ENCODE data around the gene ICE2.

Gene ICE2

DNA sequence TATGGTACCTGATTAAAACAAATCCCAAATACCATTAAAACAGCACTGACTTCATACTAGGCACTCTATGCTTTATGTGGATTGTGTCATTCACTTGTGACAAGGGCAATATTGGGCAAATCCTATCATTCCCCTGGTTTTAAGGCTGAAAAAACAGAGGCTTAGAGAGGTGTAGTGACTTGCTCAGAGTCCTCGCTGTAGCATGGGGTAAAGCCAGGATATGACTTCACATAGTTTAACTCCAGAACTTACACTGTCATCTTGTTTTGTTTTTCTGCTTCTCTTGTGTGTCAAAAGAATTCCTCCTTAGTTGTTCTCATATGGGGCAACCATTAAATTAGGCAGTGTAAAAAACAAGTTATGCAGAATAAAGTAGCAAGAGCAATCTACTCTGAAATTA is 40.3 kb upstream of the ICE2 start:
- Histone ChIP-seq H2BK5ac (ENCODE audit: low read depth, low read length, poor library complexity, severe bottlenecking) (no peak overlapping the region), H3K27ac (ENCODE audit: low read length, poor library complexity, severe bottlenecking) (no peak overlapping the region), H3K27me3 (ENCODE audit: control insufficient read depth in 1 of 2, insufficient read depth in 1 of 2, low read length in 2 of 2) (no peaks in the 10 kb centered on the region), H3K4ac (ENCODE audit: low read depth in 1 of 2, low read length in 2 of 2) (no peak overlapping the region), H2BK15ac (ENCODE audit: low read depth, poor library complexity, severe bottlenecking) (no peak overlapping the region), H2AK5ac (ENCODE audit: low read length, severe bottlenecking) (no peak overlapping the region), H2BK12ac (ENCODE audit: low read length in 2 of 2) (no peak overlapping the region), H3K18ac (ENCODE audit: low read depth in 1 of 2, low read length in 2 of 2) (no peak overlapping the region), H4K8ac (ENCODE audit: low read length) (no peak overlapping the region), H3K79me1 (replicated peaks; ENCODE audit: low read length, poor library complexity, severe bottlenecking) (no peaks in the 10 kb centered on the region), H3K14ac (ENCODE audit: low read length in 2 of 2) (no peak overlapping the region), H3K4me3 (ENCODE audit: insufficient read depth in 1 of 2, low read depth in 1 of 2, low read length in 2 of 2) (no peak overlapping the region), H3K4me2 (ENCODE audit: low read length, poor library complexity, severe bottlenecking) (no peak overlapping the region), H3K36me3 (ENCODE audit: control insufficient read depth in 1 of 2, insufficient read depth in 2 of 2, low read depth in 1 of 2, low read length in 2 of 2) (peaks cover 0 to 6% of the 10 kb centered on the region in 2 experiments), H2AFZ (ENCODE audit: low read depth, low read length) (no peak overlapping the region), H3K9ac (ENCODE audit: low read length) (peak overlapping the region; percentile 9), H3K4me1 (ENCODE audit: control insufficient read depth, insufficient read depth, low read depth, low read length) (no peaks in the 10 kb centered on the region), H4K91ac (ENCODE audit: low read length) (no peak overlapping the region), H2BK120ac (ENCODE audit: low read depth, low read length) (no peak overlapping the region), H3K23ac (ENCODE audit: low read length in 2 of 2) (no peak overlapping the region), H3K9me3 (ENCODE audit: control insufficient read depth, low read length) (no peaks in the 10 kb centered on the region)
- WGBS = 60% methylated on average over 1 of the region's 1 CpG
- no peak for DNase-seq

DNA sequence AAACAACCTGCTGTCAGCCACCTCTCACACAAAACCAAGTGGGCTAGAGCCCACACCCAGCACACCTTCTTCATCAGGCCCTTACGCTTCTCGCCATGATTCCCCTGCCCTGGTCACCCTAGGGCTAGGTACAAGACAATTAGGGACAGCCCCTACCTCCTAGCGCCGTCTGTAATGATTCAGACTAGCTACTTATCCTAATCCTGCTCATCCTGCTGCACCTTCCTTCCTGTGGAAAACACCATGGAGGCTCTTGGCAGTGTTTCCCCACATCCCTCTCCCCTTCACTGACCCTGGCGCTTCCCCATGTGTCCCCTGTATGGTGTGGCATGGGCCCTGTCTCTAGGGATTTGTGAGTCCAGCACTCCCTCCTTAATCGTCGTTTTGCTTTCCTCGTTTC is 39.6 kb upstream of the ICE2 start:
- peaks cover 0 to 13% of the 10 kb centered on the region in 2 experiments for H3K36me3 ChIP-seq (ENCODE audit: control insufficient read depth in 1 of 2, insufficient read depth in 2 of 2, low read depth in 1 of 2, low read length in 2 of 2)
- no peak overlapping the region for H3K14ac ChIP-seq (ENCODE audit: low read length in 2 of 2)
- H2BK15ac ChIP-seq (ENCODE audit: low read depth, poor library complexity, severe bottlenecking) = no peak overlapping the region
- no peak overlapping the region for H3K18ac ChIP-seq (ENCODE audit: low read depth in 1 of 2, low read length in 2 of 2)
- no peak overlapping the region for H2BK5ac ChIP-seq (ENCODE audit: low read depth, low read length, poor library complexity, severe bottlenecking)
- no peak overlapping the region for H2BK120ac ChIP-seq (ENCODE audit: low read depth, low read length)
- DNase-seq = no peak
- H3K4me3 ChIP-seq (ENCODE audit: insufficient read depth in 1 of 2, low read depth in 1 of 2, low read length in 2 of 2) = no peak overlapping the region
- no peak overlapping the region for H2AK5ac ChIP-seq (ENCODE audit: low read length, severe bottlenecking)
- H3K79me1 ChIP-seq (replicated peaks; ENCODE audit: low read length, poor library complexity, severe bottlenecking) = no peaks in the 10 kb centered on the region
- 89% methylated on average over 6 of the region's 8 CpGs for WGBS
- no peak overlapping the region for H3K23ac ChIP-seq (ENCODE audit: low read length in 2 of 2)
- H3K4ac ChIP-seq (ENCODE audit: low read depth in 1 of 2, low read length in 2 of 2) = no peak overlapping the region
- no peak overlapping the region for H4K8ac ChIP-seq (ENCODE audit: low read length)
- H3K27me3 ChIP-seq (ENCODE audit: control insufficient read depth in 1 of 2, insufficient read depth in 1 of 2, low read length in 2 of 2) = no peaks in the 10 kb centered on the region
- no peak overlapping the region for H2BK12ac ChIP-seq (ENCODE audit: low read length in 2 of 2)
- no peak overlapping the region for H3K27ac ChIP-seq (ENCODE audit: low read length, poor library complexity, severe bottlenecking)
- no peaks in the 10 kb centered on the region for H3K9me3 ChIP-seq (ENCODE audit: control insufficient read depth, low read length)
- no peak overlapping the region for H3K4me2 ChIP-seq (ENCODE audit: low read length, poor library complexity, severe bottlenecking)
- no peak overlapping the region for H3K9ac ChIP-seq (ENCODE audit: low read length)
- no peak overlapping the region for H2AFZ ChIP-seq (ENCODE audit: low read depth, low read length)
- no peak overlapping the region for H4K91ac ChIP-seq (ENCODE audit: low read length)
- H3K4me1 ChIP-seq (ENCODE audit: control insufficient read depth, insufficient read depth, low read depth, low read length) = no peaks in the 10 kb centered on the region

DNA sequence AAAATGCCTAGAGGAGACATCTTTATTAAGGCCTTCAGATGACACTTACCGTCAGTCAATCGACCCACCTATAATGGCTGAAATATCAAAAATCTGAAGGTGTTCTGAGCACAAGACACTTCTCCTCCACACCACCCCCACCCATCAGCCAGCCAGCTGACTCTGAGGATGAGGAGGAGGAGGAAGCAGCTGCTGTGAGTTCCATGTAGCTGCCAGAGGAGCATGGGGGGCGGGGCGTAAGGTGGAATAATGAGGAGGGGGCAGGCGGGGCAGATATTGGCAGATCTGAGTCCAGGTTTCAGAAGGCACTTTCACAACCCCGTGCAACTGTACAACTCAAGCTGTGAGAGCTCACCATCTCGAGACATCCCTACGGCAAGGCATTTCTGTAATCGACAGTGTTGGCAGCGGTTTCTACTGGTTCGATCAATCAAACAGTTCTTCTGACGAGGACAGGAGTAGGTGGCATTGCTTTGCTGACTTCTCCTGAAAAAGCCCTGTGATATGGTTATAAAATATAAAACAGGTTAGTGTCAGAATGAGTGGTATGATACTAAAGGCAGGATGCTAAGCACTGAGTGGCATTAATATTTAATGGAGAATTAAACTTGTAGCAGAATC is 35.4 kb upstream of the ICE2 start:
- Histone ChIP-seq H3K23ac (ENCODE audit: low read length in 2 of 2) (no peak overlapping the region), H3K14ac (ENCODE audit: low read length in 2 of 2) (no peak overlapping the region), H3K79me1 (replicated peaks; ENCODE audit: low read length, poor library complexity, severe bottlenecking) (no peaks in the 10 kb centered on the region), H3K36me3 (ENCODE audit: control insufficient read depth in 1 of 2, insufficient read depth in 2 of 2, low read depth in 1 of 2, low read length in 2 of 2) (peaks cover 0 to 38% of the 10 kb centered on the region in 2 experiments), H3K4me1 (ENCODE audit: control insufficient read depth, insufficient read depth, low read depth, low read length) (no peaks in the 10 kb centered on the region), H3K27ac (ENCODE audit: low read length, poor library complexity, severe bottlenecking) (no peak overlapping the region), H2AFZ (ENCODE audit: low read depth, low read length) (no peak overlapping the region), H2BK5ac (ENCODE audit: low read depth, low read length, poor library complexity, severe bottlenecking) (no peak overlapping the region), H3K4ac (ENCODE audit: low read depth in 1 of 2, low read length in 2 of 2) (no peak overlapping the region), H3K4me2 (ENCODE audit: low read length, poor library complexity, severe bottlenecking) (no peak overlapping the region), H2AK5ac (ENCODE audit: low read length, severe bottlenecking) (no peak overlapping the region), H3K27me3 (ENCODE audit: control insufficient read depth in 1 of 2, insufficient read depth in 1 of 2, low read length in 2 of 2) (no peaks in the 10 kb centered on the region), H3K9me3 (ENCODE audit: control insufficient read depth, low read length) (no peaks in the 10 kb centered on the region), H3K4me3 (ENCODE audit: insufficient read depth in 1 of 2, low read depth in 1 of 2, low read length in 2 of 2) (no peak overlapping the region), H2BK120ac (ENCODE audit: low read depth, low read length) (no peak overlapping the region), H4K8ac (ENCODE audit: low read length) (no peak overlapping the region), H3K9ac (ENCODE audit: low read length) (no peak overlapping the region), H4K91ac (ENCODE audit: low read length) (no peak overlapping the region), H2BK15ac (ENCODE audit: low read depth, poor library complexity, severe bottlenecking) (no peak overlapping the region), H2BK12ac (ENCODE audit: low read length in 2 of 2) (no peak overlapping the region), H3K18ac (ENCODE audit: low read depth in 1 of 2, low read length in 2 of 2) (no peak overlapping the region)
- WGBS = 93% methylated on average over 10 of the region's 12 CpGs
- no peak for DNase-seq

DNA sequence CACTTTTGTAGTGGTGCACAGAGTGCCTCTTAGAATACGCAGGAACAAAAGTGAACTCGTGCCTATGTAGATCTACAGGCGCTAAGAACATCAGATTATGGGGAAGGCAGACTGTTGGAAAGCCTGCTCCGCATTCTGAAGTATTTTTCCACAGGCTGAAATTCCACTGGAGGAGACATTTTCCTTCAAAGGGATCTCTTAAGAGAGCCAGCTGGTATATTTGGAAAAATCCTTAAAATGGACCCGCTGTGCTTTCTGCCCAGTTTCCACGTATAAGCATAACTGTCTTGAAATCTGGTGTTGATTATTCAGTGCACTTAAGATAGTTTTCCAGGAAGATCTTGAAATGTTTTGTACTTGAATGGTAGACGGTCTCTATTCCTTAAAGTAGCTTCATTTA is 34.7 kb upstream of the ICE2 start:
- no peak overlapping the region for H3K9ac ChIP-seq (ENCODE audit: low read length)
- peaks cover 0 to 38% of the 10 kb centered on the region in 2 experiments for H3K36me3 ChIP-seq (ENCODE audit: control insufficient read depth in 1 of 2, insufficient read depth in 2 of 2, low read depth in 1 of 2, low read length in 2 of 2)
- H3K27ac ChIP-seq (ENCODE audit: low read length, poor library complexity, severe bottlenecking) = no peak overlapping the region
- no peak overlapping the region for H3K18ac ChIP-seq (ENCODE audit: low read depth in 1 of 2, low read length in 2 of 2)
- H3K4me1 ChIP-seq (ENCODE audit: control insufficient read depth, insufficient read depth, low read depth, low read length) = no peaks in the 10 kb centered on the region
- no peak overlapping the region for H4K91ac ChIP-seq (ENCODE audit: low read length)
- H4K8ac ChIP-seq (ENCODE audit: low read length) = no peak overlapping the region
- H3K9me3 ChIP-seq (ENCODE audit: control insufficient read depth, low read length) = no peaks in the 10 kb centered on the region
- H3K79me1 ChIP-seq (replicated peaks; ENCODE audit: low read length, poor library complexity, severe bottlenecking) = no peaks in the 10 kb centered on the region
- no peak overlapping the region for H3K4ac ChIP-seq (ENCODE audit: low read depth in 1 of 2, low read length in 2 of 2)
- H3K27me3 ChIP-seq (ENCODE audit: control insufficient read depth in 1 of 2, insufficient read depth in 1 of 2, low read length in 2 of 2) = no peaks in the 10 kb centered on the region
- H2BK5ac ChIP-seq (ENCODE audit: low read depth, low read length, poor library complexity, severe bottlenecking) = no peak overlapping the region
- H3K14ac ChIP-seq (ENCODE audit: low read length in 2 of 2) = no peak overlapping the region
- DNase-seq = no peak
- no peak overlapping the region for H2BK12ac ChIP-seq (ENCODE audit: low read length in 2 of 2)
- no peak overlapping the region for H3K4me2 ChIP-seq (ENCODE audit: low read length, poor library complexity, severe bottlenecking)
- H2AFZ ChIP-seq (ENCODE audit: low read depth, low read length) = no peak overlapping the region
- H3K4me3 ChIP-seq (ENCODE audit: insufficient read depth in 1 of 2, low read depth in 1 of 2, low read length in 2 of 2) = no peak overlapping the region
- no peak overlapping the region for H3K23ac ChIP-seq (ENCODE audit: low read length in 2 of 2)
- 97% methylated on average over 6 of the region's 7 CpGs for WGBS
- no peak overlapping the region for H2BK120ac ChIP-seq (ENCODE audit: low read depth, low read length)
- H2AK5ac ChIP-seq (ENCODE audit: low read length, severe bottlenecking) = no peak overlapping the region
- H2BK15ac ChIP-seq (ENCODE audit: low read depth, poor library complexity, severe bottlenecking) = no peak overlapping the region
